ENCODE data around the gene ARHGAP21. TPM values are rescaled to one million over a fixed set of nuclear protein-coding genes. Genes with fewer than 3 reads are reported as not detected.

ARHGAP21 gene
- total and polyA plus RNA-seq, 9 of the 15 experiments (the other 6 are each of a cell fraction or from before 2014, with no cell fraction given), result 13.6 to 145 (median 60.8) TPM

DNA sequence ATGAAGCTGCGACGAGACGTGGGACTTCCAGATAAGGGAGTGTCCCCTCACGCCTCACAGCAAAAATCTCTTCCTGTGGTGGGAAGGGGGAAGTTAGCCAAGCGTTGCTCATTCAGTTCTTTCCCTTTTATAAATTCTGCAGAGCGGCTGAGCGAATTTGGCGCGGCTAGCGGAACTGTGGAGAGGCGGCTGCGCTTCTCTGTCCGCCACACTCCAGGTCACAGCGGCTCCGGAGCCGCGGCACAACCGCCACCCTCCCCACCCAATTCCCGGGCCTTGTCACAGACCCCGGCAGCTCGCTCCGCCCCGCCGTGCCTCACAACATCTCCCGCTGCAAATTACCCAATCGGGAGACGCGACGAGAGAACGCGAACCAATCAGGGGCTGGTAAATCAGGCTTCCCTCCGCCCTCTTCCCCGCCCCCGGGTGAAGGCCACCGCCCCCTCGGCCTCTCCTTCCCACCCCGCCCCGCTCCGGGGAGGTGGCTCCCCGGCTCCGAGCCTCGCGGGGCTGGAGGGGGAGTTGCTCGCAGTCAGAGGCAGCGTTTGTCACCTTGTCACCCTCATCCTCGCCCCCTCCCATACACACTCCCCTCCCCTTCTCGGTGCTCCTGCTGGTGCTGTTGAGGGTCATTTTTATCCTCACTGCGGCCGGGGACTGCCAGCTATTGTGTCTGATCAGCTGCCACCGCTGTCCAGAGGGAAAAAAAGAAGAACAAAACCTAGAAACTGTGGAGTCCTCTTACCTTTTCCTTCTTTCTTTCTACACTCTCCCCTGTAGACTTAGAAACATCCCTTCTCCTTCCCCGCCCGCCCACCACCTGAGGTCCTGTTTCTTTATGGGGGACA is 918 bp upstream of the ARHGAP21 start (continued):
- TF ChIP-seq, protein P1, sequence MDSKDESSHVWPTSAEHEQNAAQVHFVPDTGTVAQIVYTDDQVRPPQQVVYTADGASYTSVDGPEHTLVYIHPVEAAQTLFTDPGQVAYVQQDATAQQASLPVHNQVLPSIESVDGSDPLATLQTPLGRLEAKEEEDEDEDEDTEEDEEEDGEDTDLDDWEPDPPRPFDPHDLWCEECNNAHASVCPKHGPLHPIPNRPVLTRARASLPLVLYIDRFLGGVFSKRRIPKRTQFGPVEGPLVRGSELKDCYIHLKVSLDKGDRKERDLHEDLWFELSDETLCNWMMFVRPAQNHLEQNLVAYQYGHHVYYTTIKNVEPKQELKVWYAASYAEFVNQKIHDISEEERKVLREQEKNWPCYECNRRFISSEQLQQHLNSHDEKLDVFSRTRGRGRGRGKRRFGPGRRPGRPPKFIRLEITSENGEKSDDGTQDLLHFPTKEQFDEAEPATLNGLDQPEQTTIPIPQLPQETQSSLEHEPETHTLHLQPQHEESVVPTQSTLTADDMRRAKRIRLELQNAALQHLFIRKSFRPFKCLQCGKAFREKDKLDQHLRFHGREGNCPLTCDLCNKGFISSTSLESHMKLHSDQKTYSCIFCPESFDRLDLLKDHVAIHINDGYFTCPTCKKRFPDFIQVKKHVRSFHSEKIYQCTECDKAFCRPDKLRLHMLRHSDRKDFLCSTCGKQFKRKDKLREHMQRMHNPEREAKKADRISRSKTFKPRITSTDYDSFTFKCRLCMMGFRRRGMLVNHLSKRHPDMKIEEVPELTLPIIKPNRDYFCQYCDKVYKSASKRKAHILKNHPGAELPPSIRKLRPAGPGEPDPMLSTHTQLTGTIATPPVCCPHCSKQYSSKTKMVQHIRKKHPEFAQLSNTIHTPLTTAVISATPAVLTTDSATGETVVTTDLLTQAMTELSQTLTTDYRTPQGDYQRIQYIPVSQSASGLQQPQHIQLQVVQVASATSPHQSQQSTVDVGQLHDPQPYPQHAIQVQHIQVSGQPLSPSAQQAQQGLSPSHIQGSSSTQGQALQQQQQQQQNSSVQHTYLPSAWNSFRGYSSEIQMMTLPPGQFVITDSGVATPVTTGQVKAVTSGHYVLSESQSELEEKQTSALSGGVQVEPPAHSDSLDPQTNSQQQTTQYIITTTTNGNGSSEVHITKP (IDR thresholded peaks at IDR 0.05; ENCODE audit: partially characterized antibody), result peak; percentile 90
- no peak for TF ChIP-seq DIDO1 (tag; IDR thresholded peaks at IDR 0.05; ENCODE audit: low read depth)
- peak; percentile 55; the same call in 1 of the 2 replicates for TF ChIP-seq TOE1 (IDR thresholded peaks at IDR 0.05; ENCODE audit: borderline replicate concordance)
- TF ChIP-seq TOE1 (CRISPR knock-in tag; IDR thresholded peaks at IDR 0.05; ENCODE audit: borderline replicate concordance, low read depth), result no peak
- no peak for TF ChIP-seq ZNF324 (CRISPR knock-in tag; IDR thresholded peaks at IDR 0.05)
- peak; percentile 46 for TF ChIP-seq SP2 (IDR thresholded peaks at IDR 0.05; ENCODE audit: extremely low read depth, low read depth, low read length, poor library complexity, severe bottlenecking)
- TF ChIP-seq, protein P2, sequence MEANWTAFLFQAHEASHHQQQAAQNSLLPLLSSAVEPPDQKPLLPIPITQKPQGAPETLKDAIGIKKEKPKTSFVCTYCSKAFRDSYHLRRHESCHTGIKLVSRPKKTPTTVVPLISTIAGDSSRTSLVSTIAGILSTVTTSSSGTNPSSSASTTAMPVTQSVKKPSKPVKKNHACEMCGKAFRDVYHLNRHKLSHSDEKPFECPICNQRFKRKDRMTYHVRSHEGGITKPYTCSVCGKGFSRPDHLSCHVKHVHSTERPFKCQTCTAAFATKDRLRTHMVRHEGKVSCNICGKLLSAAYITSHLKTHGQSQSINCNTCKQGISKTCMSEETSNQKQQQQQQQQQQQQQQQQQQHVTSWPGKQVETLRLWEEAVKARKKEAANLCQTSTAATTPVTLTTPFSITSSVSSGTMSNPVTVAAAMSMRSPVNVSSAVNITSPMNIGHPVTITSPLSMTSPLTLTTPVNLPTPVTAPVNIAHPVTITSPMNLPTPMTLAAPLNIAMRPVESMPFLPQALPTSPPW (CRISPR knock-in tag; IDR thresholded peaks at IDR 0.05), result peak; percentile 87
- peak; percentile 72 for TF ChIP-seq KDM5B (IDR thresholded peaks at IDR 0.05; ENCODE audit: insufficient replicate concordance, low read depth, low read length)
- 0 out of 2 replicates have a peak, but pooled peaks have one; percentile 35 for TF ChIP-seq NCOA1 (IDR thresholded peaks at IDR 0.05; ENCODE audit: low read depth)
- peak in 1 of 2 experiments; percentile 50; a peak in 1 of 4 replicates for TF ChIP-seq NONO (IDR thresholded peaks at IDR 0.05; ENCODE audit: low read depth in 2 of 2, low read length in 1 of 2)
- peak; percentile 83; the same call in 1 of the 2 replicates for TF ChIP-seq MBD2 (IDR thresholded peaks at IDR 0.05; ENCODE audit: borderline replicate concordance, low read depth)
- peak; percentile 85 for TF ChIP-seq EGR1 (conservative IDR thresholded peaks at IDR 0.05)
- TF ChIP-seq PML (IDR thresholded peaks at IDR 0.05; ENCODE audit: low read length), result peak; percentile 83; the same call in 1 of the 2 replicates
- TF ChIP-seq BDP1 (IDR thresholded peaks at IDR 0.05; ENCODE audit: insufficient read depth, insufficient read length), result no peak
- peak; percentile 88 for TF ChIP-seq POLR2B (IDR thresholded peaks at IDR 0.05; ENCODE audit: low read depth, partially characterized antibody)
- peak; percentile 58 for TF ChIP-seq FOXM1 (IDR thresholded peaks at IDR 0.05; ENCODE audit: low read depth)
- TF ChIP-seq FOXM1 (CRISPR knock-in tag; IDR thresholded peaks at IDR 0.05; ENCODE audit: low read depth), result no peak
- peak; percentile 72; the same call in 1 of the 2 replicates for TF ChIP-seq ZBTB7A (IDR thresholded peaks at IDR 0.05; ENCODE audit: borderline replicate concordance, control insufficient read depth, low read depth, low read length)
- TF ChIP-seq BRF1 (IDR thresholded peaks at IDR 0.05; ENCODE audit: borderline replicate concordance, extremely low read depth, insufficient read length), result no peak
- TF ChIP-seq, protein P3, sequence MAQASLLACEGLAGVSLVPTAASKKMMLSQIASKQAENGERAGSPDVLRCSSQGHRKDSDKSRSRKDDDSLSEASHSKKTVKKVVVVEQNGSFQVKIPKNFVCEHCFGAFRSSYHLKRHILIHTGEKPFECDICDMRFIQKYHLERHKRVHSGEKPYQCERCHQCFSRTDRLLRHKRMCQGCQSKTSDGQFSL (CRISPR knock-in tag; IDR thresholded peaks at IDR 0.05), result no peak
- TF ChIP-seq, protein P3 (tag; IDR thresholded peaks at IDR 0.05), result 0 out of 4 replicates have a peak, but pooled peaks of 1 of the 2 experiments have one; percentile 17
